Endothelial cell of umbilical vein (primary cell): Measurements from ENCODE around the gene NPY. TPM values are rescaled to one million over a fixed set of nuclear protein-coding genes. Genes with fewer than 3 reads are reported as not detected.

Experiments
- BruUV-seq: library from RNA; stranded (reverse); fragments of 400-500 nt; replicated peaks from 2 replicates; lab custom pipeline; 2021; lab: Mats Ljungman, UMichigan
- CTCF ChIA-PET: fragments of 300-600, 350-600 bp; sonication (Branson Sonifier 250); formaldehyde crosslinking; loops from one replicate; lab custom pipeline; 2021; ENCODE audit warnings: antibody characterized with exemption, inconsistent platforms; lab: Charles Lee
- POLR2A ChIA-PET: fragments of 300-600, 350-600 bp; sonication (Branson Sonifier 250); formaldehyde crosslinking; loops from one replicate; lab custom pipeline; 2021; ENCODE audit warnings: antibody characterized with exemption, inconsistent platforms; lab: Charles Lee
- DNase-seq: peaks from one replicate; pipeline ENCODE4 v3.0.0-alpha.2; 2011; ENCODE audit warnings: low read depth, low spot score
- FAIRE-seq: peaks from 2 replicates; lab custom pipeline; 2011; peaks lifted over from hg19 to GRCh38; lab: Jason Lieb, UNC
- H2AFZ ChIP-seq: 2 replicates; pipeline ENCODE4 v1.6.0; 2012; ENCODE audit warnings: low read depth, low read length, control low read depth, inconsistent platforms
- H3K27ac ChIP-seq: 2 replicates; pipeline ENCODE4 v1.5.1; 2011; ENCODE audit warnings: low read depth, mild to moderate bottlenecking, control low read depth, low read length, moderate library complexity; ENCODE audit not compliant: insufficient read depth
- H3K27me3 ChIP-seq, 2 experiments: 2 replicates each; pipeline versions ENCODE4 v1.6.0 to v1.6.1; 2011; ENCODE audit warnings: low read length in 2 of 2, mixed read lengths in 1 of 2; ENCODE audit not compliant: control insufficient read depth in 2 of 2, insufficient read depth in 2 of 2
- H3K36me3 ChIP-seq, 2 experiments: 2 replicates in 1 of 2; 3 replicates in 1 of 2; pipeline ENCODE4 v1.5.1; 2011; ENCODE audit warnings: low read length in 2 of 2, mild to moderate bottlenecking in 1 of 2, moderate library complexity in 1 of 2; ENCODE audit not compliant: control insufficient read depth in 2 of 2, insufficient read depth in 2 of 2; ENCODE audit errors: extremely low read depth in 1 of 2
- H3K4me1 ChIP-seq: 3 replicates; pipeline ENCODE4 v1.5.1; 2011; ENCODE audit warnings: mild to moderate bottlenecking, low read length; ENCODE audit not compliant: control insufficient read depth, insufficient read depth; ENCODE audit errors: extremely low read depth
- H3K4me2 ChIP-seq: 2 replicates; pipeline ENCODE4 v1.6.1; 2011; ENCODE audit warnings: low read length, control low read depth, mixed read lengths; ENCODE audit not compliant: insufficient read depth
- H3K4me3 ChIP-seq, 3 experiments: fragments of 200-600 bp in 1 of 3; sonication (generic), shearing (Covaris generic) in 1 of 3; replicated peaks in 1 of 3; 2 replicates each; pipeline ENCODE4 v1.5.1; 2011 to 2016; ENCODE audit warnings: control low read depth in 3 of 3, low read length in 3 of 3, mild to moderate bottlenecking in 2 of 3, inconsistent platforms in 1 of 3, low read depth in 1 of 3, moderate library complexity in 1 of 3; ENCODE audit not compliant: insufficient read depth in 1 of 3
- H3K79me2 ChIP-seq: 2 replicates; pipeline ENCODE4 v1.6.0; 2012; ENCODE audit warnings: low read length, inconsistent platforms; ENCODE audit not compliant: control insufficient read depth, insufficient read depth
- H3K9ac ChIP-seq: replicated peaks from 2 replicates; pipeline ENCODE3; 2011; ENCODE audit warnings: low read length, control low read depth; ENCODE audit not compliant: insufficient read depth; ENCODE audit errors: extremely low read depth
- H3K9me1 ChIP-seq: replicated peaks from 3 replicates; pipeline ENCODE4 v1.6.0; 2011; ENCODE audit warnings: mild to moderate bottlenecking, low read length; ENCODE audit not compliant: control insufficient read depth, insufficient read depth; ENCODE audit errors: extremely low read depth
- H3K9me3 ChIP-seq: replicated peaks from 2 replicates; pipeline ENCODE4 v1.5.1; 2012; ENCODE audit warnings: low read length, inconsistent platforms; ENCODE audit not compliant: control insufficient read depth, insufficient read depth
- H4K20me1 ChIP-seq: replicated peaks from 2 replicates; pipeline ENCODE3; 2011; ENCODE audit warnings: mild to moderate bottlenecking, low read length; ENCODE audit not compliant: control insufficient read depth, insufficient read depth; ENCODE audit errors: extremely low read depth
- EZH2 ChIP-seq: IDR thresholded peaks from 2 replicates; pipeline ENCODE4 v1.6.1; 2012; ENCODE audit warnings: borderline replicate concordance, low read depth, mild to moderate bottlenecking, moderate library complexity, low read length, inconsistent platforms; ENCODE audit not compliant: severe bottlenecking
- FOS ChIP-seq: IDR thresholded peaks from 2 replicates; pipeline ENCODE4 v1.6.1; 2011; ENCODE audit warnings: mild to moderate bottlenecking, low read length, moderate library complexity, borderline replicate concordance; ENCODE audit not compliant: insufficient read depth
- GATA2 ChIP-seq: IDR thresholded peaks from 2 replicates; pipeline ENCODE4 v1.7.0; 2011; ENCODE audit warnings: low read depth, mild to moderate bottlenecking, moderate library complexity, mixed read lengths, low read length; ENCODE audit not compliant: insufficient read length, insufficient read depth
- JUN ChIP-seq: IDR thresholded peaks from 2 replicates; pipeline ENCODE4 v1.6.1; 2011; ENCODE audit warnings: borderline replicate concordance, low read depth; ENCODE audit not compliant: insufficient read length, insufficient read depth
- MYC ChIP-seq: IDR thresholded peaks from one replicate; pipeline ENCODE4 v1.6.1; 2011; ENCODE audit warnings: mild to moderate bottlenecking, low read depth, low read length
- POLR2A ChIP-seq: IDR thresholded peaks from 2 replicates; pipeline ENCODE4 v1.6.1; 2012; ENCODE audit warnings: low read depth, mild to moderate bottlenecking, control low read depth, low read length
- POLR2AphosphoS5 ChIP-seq: IDR thresholded peaks from 2 replicates; pipeline ENCODE4 v1.6.1; 2012; ENCODE audit warnings: low read depth, mild to moderate bottlenecking, control low read depth, low read length, moderate library complexity; ENCODE audit not compliant: insufficient read depth
- dilution Hi-C: fragments of 300-500 bp; cut with MboI; formaldehyde crosslinking; loops from one replicate; pipeline ENCODE4 v1.15.0; 2019; ENCODE audit warnings: low sequenced_read_pairs; ENCODE audit not compliant: extremely low pct_ligation_motif_present
- intact Hi-C: fragments of 100-400 bp; cut with micrococcal nuclease; formaldehyde crosslinking; loops from one replicate; pipeline ENCODE4 v1.10.0; 2022
- polyA plus RNA-seq, 4 experiments: library from polyadenylated mRNA; depleted of rRNA in 3 of 4; stranded (reverse) in 3 of 4; unstranded in 1 of 4; fragments of >200 nt; gene quantifications; 2 replicates each; pipeline versions ENCODE4 v1.2.1 to v1.2.3, GENCODE V29; 2011 to 2012; ENCODE audit warnings: missing spikeins in 1 of 4
- total RNA-seq: library from RNA; stranded (reverse); gene quantifications from 2 replicates; pipeline ENCODE4 v1.2.3, GENCODE V29; 2021
- TF ChIP-seq, protein P1 (sequence below), 2 donors: IDR thresholded peaks; 1 replicate in 1 of 2; 2 replicates in 1 of 2; pipeline ENCODE4 v1.5.1; 2011; ENCODE audit warnings: low read length in 2 of 2, mild to moderate bottlenecking in 2 of 2, moderate library complexity in 2 of 2, control low read depth in 1 of 2, inconsistent platforms in 1 of 2, low read depth in 1 of 2; ENCODE audit not compliant: insufficient read depth in 1 of 2; ENCODE audit errors: extremely low read depth in 1 of 2
- TF ChIP-seq, protein P2 (sequence below): IDR thresholded peaks from 2 replicates; pipeline ENCODE4 v1.6.1; 2011; ENCODE audit not compliant: insufficient read depth, insufficient read length

The NPY gene
- total and polyA plus RNA-seq, 2 donors (not counting 3 experiments of a cell fraction or from before 2014, with no cell fraction given): not detected

DNA sequence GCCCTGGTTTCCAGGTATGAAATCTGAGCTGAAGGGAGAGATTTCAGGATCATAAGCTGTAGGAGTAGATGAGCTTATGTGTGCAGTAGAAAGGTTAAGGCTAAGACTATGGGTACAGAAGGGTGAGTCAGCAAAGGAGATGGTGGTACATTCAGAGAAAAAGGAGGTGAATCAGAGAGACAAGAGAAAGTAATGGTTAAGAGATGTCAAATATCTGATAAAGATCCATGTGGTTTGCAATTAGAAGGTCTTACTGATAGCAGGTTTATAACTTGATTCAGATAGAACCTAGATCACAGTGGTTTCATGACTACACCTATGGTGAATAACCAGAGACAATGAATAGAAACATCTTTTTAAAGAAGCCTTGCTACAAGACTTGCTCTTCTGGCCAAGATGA is 4.5 kb upstream of the NPY start:
- ChIA-PET POLR2A (no interaction called here), CTCF (no interaction called here)
- Histone ChIP-seq H3K27ac (no peak overlapping the region), H4K20me1 (no peaks in the 10 kb centered on the region), H3K4me1 (no peaks in the 10 kb centered on the region), H3K9me3 (no peaks in the 10 kb centered on the region), H3K9me1 (no peaks in the 10 kb centered on the region), H3K4me3 (no peak overlapping the region), H3K79me2 (no peaks in the 10 kb centered on the region), H3K27me3 (peaks cover 17 to 21% of the 10 kb centered on the region in 2 experiments), H3K36me3 (no peaks in the 10 kb centered on the region), H2AFZ (no peak overlapping the region), H3K4me2 (no peak overlapping the region), H3K9ac (no peak overlapping the region)
- no peak for FAIRE-seq
- TF ChIP-seq EZH2 (no peak), MYC (no peak), JUN (no peak), POLR2AphosphoS5 (no peak), GATA2 (no peak)
- TF ChIP-seq, protein P1, sequence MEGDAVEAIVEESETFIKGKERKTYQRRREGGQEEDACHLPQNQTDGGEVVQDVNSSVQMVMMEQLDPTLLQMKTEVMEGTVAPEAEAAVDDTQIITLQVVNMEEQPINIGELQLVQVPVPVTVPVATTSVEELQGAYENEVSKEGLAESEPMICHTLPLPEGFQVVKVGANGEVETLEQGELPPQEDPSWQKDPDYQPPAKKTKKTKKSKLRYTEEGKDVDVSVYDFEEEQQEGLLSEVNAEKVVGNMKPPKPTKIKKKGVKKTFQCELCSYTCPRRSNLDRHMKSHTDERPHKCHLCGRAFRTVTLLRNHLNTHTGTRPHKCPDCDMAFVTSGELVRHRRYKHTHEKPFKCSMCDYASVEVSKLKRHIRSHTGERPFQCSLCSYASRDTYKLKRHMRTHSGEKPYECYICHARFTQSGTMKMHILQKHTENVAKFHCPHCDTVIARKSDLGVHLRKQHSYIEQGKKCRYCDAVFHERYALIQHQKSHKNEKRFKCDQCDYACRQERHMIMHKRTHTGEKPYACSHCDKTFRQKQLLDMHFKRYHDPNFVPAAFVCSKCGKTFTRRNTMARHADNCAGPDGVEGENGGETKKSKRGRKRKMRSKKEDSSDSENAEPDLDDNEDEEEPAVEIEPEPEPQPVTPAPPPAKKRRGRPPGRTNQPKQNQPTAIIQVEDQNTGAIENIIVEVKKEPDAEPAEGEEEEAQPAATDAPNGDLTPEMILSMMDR (IDR thresholded peaks at IDR 0.05; ENCODE audit: extremely low read depth in 1 of 2, insufficient read depth in 1 of 2, low read depth in 1 of 2, low read length in 2 of 2): no peak
- dilution Hi-C loops (no loop called here), intact Hi-C loops (no loop called here)
- no TSS peak for BruUV-seq
- no peak for DNase-seq

DNA sequence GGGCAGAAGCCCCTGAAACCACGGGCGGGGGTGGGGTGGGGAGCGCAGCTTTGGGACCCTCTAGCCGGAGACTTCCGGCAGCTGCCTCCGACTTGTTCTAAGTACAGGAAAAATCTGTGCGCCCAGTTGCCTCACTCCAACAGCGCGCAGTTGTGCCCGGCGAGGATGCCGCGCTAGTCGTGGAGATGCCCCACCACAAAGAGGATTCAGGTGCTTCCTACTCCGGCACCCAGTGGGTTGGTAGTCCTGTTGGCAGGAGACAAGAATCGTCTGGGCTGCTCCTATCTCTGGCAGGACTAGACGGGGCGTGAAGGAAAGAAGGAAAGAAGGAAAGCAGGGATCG is 465 bp upstream of the NPY start:
- Histone ChIP-seq H2AFZ (no peak overlapping the region), H3K27ac (no peak overlapping the region), H3K79me2 (no peaks in the 10 kb centered on the region), H3K9ac (no peak overlapping the region), H3K27me3 (peaks cover 33 to 40% of the 10 kb centered on the region in 2 experiments), H3K9me3 (no peaks in the 10 kb centered on the region), H3K4me1 (no peaks in the 10 kb centered on the region), H4K20me1 (no peaks in the 10 kb centered on the region), H3K4me3 (no peak overlapping the region), H3K9me1 (no peaks in the 10 kb centered on the region), H3K4me2 (no peak overlapping the region), H3K36me3 (no peaks in the 10 kb centered on the region)
- no peak for FAIRE-seq
- DNase-seq: no peak
- dilution Hi-C loops (no loop called here), intact Hi-C loops (no loop called here)
- TF ChIP-seq MYC (no peak), EZH2 (no peak), GATA2 (no peak), POLR2A (no peak), JUN (no peak), FOS (no peak), POLR2AphosphoS5 (no peak)
- TF ChIP-seq, protein P2, sequence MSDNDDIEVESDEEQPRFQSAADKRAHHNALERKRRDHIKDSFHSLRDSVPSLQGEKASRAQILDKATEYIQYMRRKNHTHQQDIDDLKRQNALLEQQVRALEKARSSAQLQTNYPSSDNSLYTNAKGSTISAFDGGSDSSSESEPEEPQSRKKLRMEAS: no peak
- TF ChIP-seq, protein P1 (IDR thresholded peaks at IDR 0.05; ENCODE audit: extremely low read depth in 1 of 2, insufficient read depth in 1 of 2, low read depth in 1 of 2, low read length in 2 of 2): no peak
- POLR2A ChIA-PET: no interaction called here
- BruUV-seq: no TSS peak
- CTCF ChIA-PET: no interaction called here
